GM23248 (cell line): ENCODE data around the gene SHISA9.

Experiments used
- EZH2 ChIP-seq: fragments of 200-600 bp; sonication (generic); IDR thresholded peaks from 2 replicates; pipeline ENCODE4 v1.6.1; 2018; ENCODE audit warnings: antibody characterized with exemption, mild to moderate bottlenecking; ENCODE audit not compliant: insufficient read depth, poor library complexity, severe bottlenecking
- EZH2phosphoT487 ChIP-seq: fragments of 200-600 bp; sonication (generic); IDR thresholded peaks from 2 replicates; pipeline ENCODE4 v1.6.1; 2018; ENCODE audit warnings: antibody characterized with exemption, moderate library complexity, mild to moderate bottlenecking, low read depth; ENCODE audit not compliant: insufficient read depth

- no peak for TF ChIP-seq EZH2
- no peak for TF ChIP-seq EZH2phosphoT487
These were observed 145.9 kb downstream of the SHISA9 start for GRCh38 chr16:13047276-13047675.
